A549 treated with GW870086 at 1 μM for 4 hours (cell line): ENCODE results near the gene FBXW11. TPM values are rescaled to one million over a fixed set of nuclear protein-coding genes. Genes with fewer than 3 reads are reported as not detected.

Source experiments
- total RNA-seq: library from RNA; stranded (reverse); fragments of 200-300 nt; extraction: Qiagen RNA extraction; gene quantifications from 5 replicates; pipeline ENCODE4 v1.2.3, GENCODE V29; 2022; ENCODE audit warnings: low read depth

FBXW11 gene
- 29.5 to 43.6 TPM (median 39.7 TPM) in 5 replicates for total RNA-seq

DNA sequence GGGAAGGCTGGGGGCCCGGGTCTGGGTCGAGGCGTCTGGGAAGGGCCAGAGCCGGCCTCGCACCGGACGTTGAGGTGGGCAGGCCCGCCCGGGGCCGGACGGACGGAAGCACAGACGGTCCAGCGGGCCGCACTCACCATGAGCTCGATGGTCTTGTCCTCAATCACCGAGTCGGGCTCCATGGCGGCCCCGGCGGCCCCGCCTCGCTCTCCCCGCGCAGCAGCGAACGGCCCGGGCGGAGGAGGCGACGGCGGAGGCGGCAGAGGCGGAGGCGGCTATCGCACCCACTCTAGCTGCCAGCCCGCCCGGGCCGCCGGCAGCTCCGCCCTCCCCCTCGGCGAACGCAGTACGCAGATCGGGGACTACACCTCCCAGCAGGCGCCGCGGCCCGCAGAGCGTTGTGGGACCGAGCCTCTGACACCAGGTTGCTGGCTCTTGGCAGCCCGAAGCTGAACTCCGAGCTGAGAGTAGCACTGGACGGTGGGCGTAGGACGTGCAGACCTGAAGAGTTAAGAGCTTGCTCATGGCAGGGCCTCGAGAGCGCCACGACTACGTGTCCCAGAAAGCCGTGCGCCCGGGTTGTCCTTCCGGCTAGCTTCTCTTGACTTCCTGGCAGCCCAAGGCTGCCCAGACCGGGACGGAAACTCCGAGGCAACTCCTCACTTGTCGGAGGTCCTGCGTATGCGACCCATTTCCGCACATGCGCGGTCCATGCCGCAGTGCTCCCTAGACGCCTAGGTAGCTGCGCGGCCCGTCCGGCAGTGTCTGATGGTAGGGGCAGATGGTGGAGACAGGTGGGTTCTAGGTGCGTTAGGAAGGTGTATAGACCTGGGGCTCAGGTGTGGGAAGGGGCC, at the start of gene FBXW11:
Gene FBXW11 (minus strand): TSS at position 318 of the 854 bp plus-strand sequence. CDS start 136 bp downstream, at position 182.

Other genes starting within 250 kb of the FBXW11 start
- gene SMIM23, start 220.8 kb downstream of the FBXW11 start, total RNA-seq = not detected in 5 replicates
- 20.8 to 24.8 TPM (median 22.1 TPM) in 5 replicates for gene STK10, start 181.6 kb upstream of the FBXW11 start, total RNA-seq
- not detected in 5 replicates for gene EFCAB9, start 187.5 kb upstream of the FBXW11 start, total RNA-seq